HTERT RPE-1 (cell line): ENCODE measurements around the gene INTS3.
"Not testable (repeated sequence)": the region's sequence is repeated elsewhere in the genome, so short reads cannot be mapped to it uniquely, and the experiment has no call there.

ENCODE experiments used
- in situ Hi-C: fragments of 300-500 bp; cut with MboI; formaldehyde crosslinking; loops from 4 replicates; pipeline ENCODE4 v1.14.3; 2020; ENCODE audit warnings: low sequenced_read_pairs

Gene INTS3

DNA sequence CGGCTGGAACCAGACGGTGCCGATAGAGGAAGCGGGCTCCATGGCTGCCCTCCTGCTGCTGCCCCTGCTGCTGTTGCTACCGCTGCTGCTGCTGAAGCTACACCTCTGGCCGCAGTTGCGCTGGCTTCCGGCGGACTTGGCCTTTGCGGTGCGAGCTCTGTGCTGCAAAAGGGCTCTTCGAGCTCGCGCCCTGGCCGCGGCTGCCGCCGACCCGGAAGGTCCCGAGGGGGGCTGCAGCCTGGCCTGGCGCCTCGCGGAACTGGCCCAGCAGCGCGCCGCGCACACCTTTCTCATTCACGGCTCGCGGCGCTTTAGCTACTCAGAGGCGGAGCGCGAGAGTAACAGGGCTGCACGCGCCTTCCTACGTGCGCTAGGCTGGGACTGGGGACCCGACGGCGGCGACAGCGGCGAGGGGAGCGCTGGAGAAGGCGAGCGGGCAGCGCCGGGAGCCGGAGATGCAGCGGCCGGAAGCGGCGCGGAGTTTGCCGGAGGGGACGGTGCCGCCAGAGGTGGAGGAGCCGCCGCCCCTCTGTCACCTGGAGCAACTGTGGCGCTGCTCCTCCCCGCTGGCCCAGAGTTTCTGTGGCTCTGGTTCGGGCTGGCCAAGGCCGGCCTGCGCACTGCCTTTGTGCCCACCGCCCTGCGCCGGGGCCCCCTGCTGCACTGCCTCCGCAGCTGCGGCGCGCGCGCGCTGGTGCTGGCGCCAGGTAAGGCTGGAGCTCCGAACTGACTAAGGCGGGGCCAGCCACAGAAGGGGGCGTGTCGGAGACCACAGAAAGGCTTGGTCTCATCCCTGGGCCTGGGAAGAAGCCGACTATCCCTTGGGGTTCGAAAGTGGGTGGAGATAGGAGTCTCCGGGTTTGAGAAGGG, 47.8 kb downstream of the INTS3 start:
- in situ Hi-C loops = no loop called here

- in situ Hi-C loops = no loop called here
Measured at GRCh38 chr1:153776352-153776751, 48.5 kb downstream of the INTS3 start.

DNA sequence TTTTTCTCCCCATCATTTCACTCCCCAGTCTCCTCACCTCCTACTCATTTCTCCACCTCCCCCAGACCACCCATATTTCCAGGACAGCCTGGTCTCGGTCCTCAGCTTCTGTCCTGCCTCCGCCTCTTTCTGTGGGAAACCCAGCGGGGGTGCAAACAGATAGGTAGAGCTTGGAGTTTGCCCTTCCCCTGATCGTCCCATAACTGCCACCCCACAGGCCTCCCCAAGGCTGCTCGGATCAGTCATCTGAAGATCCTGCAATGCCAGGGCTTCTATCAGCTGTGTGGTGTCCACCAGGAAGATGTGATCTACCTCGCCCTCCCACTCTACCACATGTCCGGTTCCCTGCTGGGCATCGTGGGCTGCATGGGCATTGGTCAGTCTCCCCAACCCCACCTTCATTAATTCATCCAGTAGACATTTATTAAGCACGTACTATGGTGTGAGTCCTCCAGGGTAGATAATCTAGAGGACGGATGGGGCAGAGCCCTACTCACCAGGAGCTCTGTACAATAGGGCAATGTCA, 49.1 kb downstream of the INTS3 start:
- in situ Hi-C loops = no loop called here

GRCh38 chr1:153777648-153778047, 49.8 kb downstream of the INTS3 start:
- in situ Hi-C loops = no loop called here

DNA sequence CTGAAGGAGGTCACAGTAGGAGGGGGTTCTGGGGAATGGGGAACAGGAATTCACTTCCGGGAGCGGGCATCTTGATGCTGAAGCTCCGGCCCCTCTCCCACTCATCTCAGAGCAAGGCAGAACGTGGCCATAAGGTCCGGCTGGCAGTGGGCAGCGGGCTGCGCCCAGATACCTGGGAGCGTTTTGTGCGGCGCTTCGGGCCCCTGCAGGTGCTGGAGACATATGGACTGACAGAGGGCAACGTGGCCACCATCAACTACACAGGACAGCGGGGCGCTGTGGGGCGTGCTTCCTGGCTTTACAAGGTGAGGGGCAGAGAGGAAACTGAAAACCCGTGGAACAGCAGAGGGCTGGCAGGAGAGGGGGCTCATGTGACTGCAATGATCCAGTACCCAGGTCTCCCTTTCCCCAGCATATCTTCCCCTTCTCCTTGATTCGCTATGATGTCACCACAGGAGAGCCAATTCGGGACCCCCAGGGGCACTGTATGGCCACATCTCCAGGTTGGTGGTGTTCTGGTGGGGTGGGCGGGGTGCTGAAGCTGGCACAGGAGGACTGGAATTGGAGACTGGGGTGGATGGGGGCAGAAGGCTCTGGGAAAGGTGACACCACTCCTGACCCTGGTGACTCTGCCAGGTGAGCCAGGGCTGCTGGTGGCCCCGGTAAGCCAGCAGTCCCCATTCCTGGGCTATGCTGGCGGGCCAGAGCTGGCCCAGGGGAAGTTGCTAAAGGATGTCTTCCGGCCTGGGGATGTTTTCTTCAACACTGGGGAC, 50.4 kb downstream of the INTS3 start:
- in situ Hi-C loops = no loop called here

DNA sequence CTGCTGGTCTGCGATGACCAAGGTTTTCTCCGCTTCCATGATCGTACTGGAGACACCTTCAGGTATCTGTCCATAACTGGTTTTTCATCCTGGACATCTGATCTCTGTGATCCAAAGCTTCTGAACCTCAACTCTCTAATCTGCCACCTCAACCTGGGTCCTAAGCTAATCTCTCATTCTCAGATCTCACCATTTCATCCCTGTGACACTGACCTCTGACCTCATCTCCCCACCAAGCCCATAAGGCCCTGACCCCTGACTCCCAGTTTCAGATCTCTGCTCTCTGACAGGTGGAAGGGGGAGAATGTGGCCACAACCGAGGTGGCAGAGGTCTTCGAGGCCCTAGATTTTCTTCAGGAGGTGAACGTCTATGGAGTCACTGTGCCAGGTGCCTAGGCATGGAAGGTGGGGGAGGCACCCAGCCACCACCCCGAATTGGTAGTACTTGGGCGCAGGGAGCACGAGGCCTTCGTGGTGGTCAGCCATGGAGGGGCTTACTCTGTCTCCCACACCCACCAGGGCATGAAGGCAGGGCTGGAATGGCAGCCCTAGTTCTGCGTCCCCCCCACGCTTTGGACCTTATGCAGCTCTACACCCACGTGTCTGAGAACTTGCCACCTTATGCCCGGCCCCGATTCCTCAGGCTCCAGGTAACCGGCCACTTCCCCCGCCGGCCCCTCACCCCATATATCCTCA, 51.1 kb downstream of the INTS3 start:
- in situ Hi-C loops = no loop called here

GRCh38 chr1:153779781-153780541, 52.1 kb downstream of the INTS3 start:
- in situ Hi-C loops = no loop called here

DNA sequence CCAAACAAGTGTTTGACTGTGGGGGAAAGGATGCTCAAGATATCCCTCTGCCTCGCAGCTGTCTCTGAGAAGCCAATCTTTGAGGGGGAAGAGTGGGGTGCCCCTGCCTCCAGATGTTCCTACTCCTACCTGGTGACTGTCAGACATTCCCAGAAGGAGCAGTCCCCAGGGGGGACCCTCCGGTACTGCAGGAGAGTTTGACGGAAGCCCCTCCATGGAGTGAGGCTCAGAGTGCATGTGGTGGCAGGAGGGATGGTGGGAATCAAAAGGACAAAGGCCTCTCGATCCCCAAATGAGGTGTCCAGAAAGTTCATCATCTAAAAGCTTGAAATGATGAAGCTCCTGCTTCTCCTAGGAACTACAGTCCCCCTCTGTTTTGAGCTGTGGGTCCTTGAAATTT, 52.7 kb downstream of the INTS3 start:
- in situ Hi-C loops = no loop called here

DNA sequence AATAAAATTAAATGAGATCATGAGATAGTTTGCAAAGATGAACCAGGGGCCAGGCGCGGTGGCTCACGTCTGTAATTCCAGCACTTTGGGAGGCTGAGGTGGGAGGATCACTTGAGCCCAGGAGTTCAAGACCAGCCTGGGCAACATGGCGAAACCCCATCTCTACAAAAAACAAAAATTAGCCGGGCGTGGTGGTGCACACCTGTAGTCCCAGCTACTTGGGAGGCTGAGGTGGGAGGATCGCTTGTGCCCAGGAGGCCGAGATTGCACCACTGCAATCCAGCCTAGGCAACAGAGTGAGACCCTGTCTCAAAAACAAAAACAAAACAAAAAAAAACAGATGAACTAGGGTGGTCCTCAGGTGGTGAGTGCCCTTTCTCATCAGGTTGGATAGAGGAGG, 54.8 kb downstream of the INTS3 start:
- in situ Hi-C loops = not testable (repeated sequence)

- in situ Hi-C loops = no loop called here
Measured at GRCh38 chr1:153783233-153784190, 55.7 kb downstream of the INTS3 start.

- in situ Hi-C loops = no loop called here
Measured at GRCh38 chr1:153786038-153786790, 58.4 kb downstream of the INTS3 start.

DNA sequence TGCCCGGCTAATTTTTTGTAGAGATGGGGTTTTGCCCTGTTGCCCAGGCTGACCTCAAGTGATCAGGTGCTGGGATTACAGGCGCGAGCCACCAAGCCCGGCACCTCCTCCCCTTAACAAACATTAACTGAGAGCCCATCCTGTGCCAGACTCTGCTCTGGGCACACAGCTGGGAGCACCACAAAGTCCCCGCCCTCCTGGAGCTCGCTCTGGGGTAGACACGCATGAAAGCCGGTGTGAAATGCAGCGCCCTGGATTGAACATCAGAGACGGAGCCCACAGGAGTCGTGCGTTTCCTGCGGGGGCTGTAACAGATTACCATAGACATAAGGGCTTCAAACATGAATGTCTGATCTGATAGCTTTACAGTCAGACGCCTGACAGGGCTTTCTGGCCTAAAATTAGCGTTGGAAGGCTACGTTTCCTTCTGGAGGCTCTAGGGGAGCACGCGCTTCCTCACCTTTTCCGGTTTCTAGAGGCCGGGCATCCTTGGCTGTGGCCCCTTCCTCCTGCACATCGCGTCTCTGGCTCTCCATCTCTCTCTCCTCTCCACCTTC, 61.7 kb downstream of the INTS3 start:
- in situ Hi-C loops = no loop called here

DNA sequence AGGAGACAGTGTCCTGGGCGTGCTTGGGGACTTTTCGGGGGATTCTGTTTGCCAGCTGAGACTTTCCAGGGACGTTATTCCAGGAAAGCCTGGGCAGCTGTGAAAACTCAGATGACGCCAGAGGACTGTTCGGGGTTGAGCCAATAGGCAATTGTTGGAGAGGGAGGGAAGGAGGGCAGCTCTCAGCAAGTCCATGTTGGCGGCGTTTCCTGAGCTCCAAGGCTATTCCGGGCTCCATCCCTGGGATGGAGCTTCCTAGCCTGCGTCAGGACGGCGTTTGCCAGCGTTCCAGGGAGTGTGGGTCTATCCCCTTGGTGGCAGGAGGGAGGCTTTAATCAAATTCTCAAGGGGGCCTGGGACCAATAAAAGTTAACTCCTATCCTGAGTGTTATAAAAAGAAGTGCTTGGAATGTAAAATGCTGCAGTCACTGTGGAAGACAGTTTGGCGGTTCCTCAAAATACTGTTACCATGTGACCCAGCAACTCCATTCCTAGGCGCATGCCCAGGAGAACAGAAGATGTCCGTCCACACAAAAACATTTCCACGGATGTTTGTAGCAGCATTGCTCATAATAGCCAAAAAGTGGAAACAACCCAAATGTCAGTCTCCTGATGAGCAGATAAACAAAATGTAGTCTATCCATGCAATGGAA, 62.6 kb downstream of the INTS3 start:
- in situ Hi-C loops = no loop called here

DNA sequence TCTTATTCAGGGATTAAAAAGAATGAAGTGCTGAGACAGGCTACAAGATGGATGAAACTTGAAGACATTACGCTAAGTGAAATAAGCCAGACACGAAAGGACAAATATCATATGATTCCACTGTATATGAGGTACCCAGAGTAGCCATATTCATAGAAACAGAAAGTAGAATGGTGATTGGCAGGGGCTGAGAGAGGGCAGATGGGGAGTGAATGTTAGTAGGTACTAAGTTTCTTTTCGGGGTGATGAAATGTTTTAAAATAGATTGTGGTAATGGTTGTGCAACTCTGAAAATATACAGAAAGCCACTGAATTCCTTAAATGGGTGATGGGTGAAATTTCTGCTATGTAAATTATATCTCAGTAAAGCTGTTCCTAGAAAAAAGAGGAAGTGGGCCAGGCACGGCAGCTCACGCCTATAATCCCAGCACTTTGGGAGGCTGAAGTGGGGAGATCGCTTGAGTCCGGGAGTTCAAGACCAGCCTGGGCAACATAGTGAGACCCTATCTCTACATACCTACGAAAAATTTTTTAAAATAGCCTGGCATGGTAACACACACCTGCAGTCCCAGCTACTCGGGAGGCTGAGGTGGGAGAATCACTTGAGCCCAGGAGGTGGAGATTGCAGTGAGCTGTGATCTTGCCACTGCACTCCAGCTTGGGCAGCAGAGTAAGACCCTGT, 63.3 kb downstream of the INTS3 start:
- in situ Hi-C loops = no loop called here

DNA sequence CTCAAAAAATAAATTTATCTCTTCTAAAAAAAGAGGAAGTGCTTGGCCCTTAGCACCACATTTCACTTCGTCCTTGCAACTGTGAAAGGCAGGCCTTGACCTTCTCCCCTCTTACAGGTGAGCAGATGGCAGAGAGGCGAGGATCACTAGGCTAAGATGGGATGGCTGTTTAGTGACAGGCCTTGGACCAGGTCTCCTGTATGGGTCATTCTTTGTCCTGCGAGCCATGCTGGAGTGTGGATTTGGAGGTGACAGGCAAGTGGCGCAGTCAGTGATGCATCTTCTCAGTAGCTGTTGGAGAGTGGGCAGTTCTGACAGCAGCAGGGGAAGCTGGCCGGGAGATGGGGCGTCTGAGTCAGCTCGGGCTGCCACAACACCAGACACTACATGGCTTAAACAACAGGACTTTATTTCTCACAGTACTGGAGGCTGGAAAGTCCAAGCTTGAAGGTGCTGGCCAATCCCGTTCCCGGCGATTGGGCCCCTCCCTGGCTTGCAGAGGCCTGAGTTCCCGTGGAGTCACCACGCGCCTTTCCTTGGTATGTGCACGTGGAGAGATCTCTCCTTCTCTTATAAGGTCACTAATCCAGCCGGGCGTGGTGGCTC, 63.9 kb downstream of the INTS3 start:
- in situ Hi-C loops = no loop called here

DNA sequence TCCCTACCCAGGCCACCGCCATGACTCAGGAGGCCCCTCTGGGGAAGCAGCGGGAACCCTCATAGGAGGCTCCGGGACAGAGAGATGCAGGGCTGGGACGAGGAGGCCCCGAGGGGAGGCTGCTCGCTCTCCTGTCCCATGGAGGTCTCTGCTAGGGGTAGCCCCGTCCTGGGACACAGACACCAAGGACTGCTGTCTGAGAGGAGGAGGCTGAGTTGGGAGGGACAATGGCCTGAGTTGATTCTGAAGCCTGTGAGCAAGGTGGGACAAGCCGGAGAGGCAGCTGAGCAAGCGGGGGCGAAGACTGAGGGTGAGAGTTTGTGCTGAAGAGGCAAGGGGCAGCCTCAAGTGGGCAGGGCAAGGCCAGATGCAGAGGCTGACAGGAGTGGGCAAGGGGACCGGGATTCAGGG, 64.8 kb downstream of the INTS3 start:
- in situ Hi-C loops = no loop called here
